Measurements from ENCODE around the gene ATPAF1.

- TF ChIP-seq CTCF (IDR thresholded peaks at IDR 0.05): no peak
- no peak for TF ChIP-seq POLR2A (IDR thresholded peaks at IDR 0.05)
Observed at GRCh38 chr1:46582972-46583371, 85.2 kb downstream of the ATPAF1 start.

Measured in testis (tissue), 2 donors.